ENCODE measurements around the gene APC.

APC gene

DNA sequence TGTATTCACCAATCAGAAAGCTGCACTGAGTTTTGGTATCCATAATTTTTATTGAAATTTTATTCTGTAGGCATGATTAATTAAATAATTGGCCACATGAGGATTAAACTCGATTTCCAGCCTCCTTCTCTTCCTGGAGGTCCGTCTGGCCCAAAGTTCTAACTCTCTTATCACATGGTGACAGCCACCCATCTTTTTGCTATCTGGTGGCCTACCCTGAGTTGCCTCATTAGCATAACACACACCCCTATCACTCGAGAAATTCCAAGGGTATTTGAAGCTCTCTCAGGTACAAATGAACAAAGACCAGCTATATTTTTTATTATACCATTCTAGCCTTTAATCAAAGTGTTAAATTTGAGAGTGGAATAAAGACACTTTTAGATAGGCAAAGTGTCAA, 57.7 kb downstream of the APC start:
- no peak for DNase-seq (ENCODE audit: insufficient read length)
- TF ChIP-seq TAF1 (IDR thresholded peaks at IDR 0.05; ENCODE audit: borderline replicate concordance, low read depth, low read length) (no peak), POLR2AphosphoS5 (IDR thresholded peaks at IDR 0.05; ENCODE audit: low read depth, low read length) (no peak), POLR2A (IDR thresholded peaks at IDR 0.05; ENCODE audit: low read depth, low read length) (no peak)
- FAIRE-seq: no peak

DNA sequence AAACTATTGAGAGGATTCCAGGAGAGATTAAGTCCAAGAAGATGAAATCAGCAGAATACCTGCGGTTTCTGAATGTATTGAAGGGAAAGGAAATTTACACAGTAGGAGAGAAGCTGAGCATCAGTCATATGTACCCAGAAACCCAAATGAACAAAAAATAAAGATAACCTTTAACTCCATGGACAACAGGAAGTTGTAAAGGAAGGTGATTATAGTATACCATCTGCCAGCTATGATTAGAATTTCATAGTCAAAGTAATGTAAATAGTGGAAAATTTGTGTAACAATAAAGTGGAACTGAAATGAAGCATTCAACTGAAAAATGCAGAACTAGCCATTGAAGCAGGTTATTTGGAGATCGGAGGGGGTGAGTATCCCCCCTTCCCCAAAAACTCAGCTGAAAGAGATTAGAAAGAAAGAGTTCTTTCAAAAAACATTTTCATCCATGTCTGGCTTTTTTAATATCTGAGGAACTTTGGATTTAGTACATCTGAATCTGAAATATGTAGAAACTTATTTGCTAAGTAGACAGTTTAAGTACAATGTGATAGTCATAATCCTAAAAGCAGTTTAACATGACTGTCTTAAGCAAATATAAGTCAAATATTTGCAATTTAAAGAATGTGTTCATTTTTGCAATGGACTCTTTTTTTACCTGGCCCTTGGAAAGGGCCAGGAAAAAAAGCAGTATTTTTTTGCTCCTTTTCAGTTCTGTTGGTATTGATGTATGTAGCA, 58.4 kb downstream of the APC start:
- TF ChIP-seq POLR2AphosphoS5 (IDR thresholded peaks at IDR 0.05; ENCODE audit: low read depth, low read length) (no peak), POLR2A (IDR thresholded peaks at IDR 0.05; ENCODE audit: low read depth, low read length) (no peak), TAF1 (IDR thresholded peaks at IDR 0.05; ENCODE audit: borderline replicate concordance, low read depth, low read length) (no peak)
- FAIRE-seq (peak; percentile 89), DNase-seq (ENCODE audit: insufficient read length) (no peak)

DNA sequence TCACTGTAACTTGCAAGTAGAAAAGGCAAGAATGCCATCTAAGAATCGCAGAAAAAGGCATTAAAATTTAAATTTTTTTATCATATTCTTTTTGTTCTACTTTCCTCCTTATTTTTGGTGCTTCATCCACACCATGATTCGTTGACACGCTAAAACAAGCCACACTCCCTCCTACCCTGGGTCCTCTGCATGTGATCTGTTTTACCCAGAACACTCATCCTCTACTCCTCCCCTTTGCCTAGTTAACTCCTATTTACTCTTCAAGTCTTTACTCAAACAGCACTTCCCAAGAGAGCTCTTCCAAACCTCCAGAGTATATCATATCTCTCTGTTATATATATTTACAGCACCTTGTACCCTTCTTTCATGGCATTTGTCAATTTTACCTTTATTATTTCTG, 62.0 kb downstream of the APC start:
- DNase-seq (ENCODE audit: insufficient read length) (no peak), FAIRE-seq (no peak)
- TF ChIP-seq POLR2AphosphoS5 (IDR thresholded peaks at IDR 0.05; ENCODE audit: low read depth, low read length) (no peak), POLR2A (IDR thresholded peaks at IDR 0.05; ENCODE audit: low read depth, low read length) (no peak), TAF1 (IDR thresholded peaks at IDR 0.05; ENCODE audit: borderline replicate concordance, low read depth, low read length) (no peak)

DNA sequence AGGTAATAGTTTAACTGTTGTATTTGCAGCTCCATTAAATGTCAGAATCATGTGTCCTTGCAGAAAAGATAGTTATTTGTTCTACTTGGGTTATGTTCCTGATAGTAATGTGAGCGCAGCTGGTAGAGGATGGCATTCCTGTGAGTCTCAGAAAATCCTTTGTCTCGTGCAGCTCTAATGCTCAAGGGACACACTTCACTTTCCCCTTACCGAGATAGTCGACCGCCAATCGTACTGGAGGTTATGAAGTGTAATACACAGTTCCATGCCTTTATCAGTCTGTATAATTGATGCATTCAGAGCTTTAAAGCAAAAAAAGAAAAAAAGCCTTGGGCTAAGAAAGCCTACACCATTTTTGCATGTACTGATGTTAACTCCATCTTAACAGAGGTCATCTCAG, 63.2 kb downstream of the APC start:
- DNase-seq (ENCODE audit: insufficient read length) (no peak), FAIRE-seq (no peak)
- TF ChIP-seq POLR2AphosphoS5 (IDR thresholded peaks at IDR 0.05; ENCODE audit: low read depth, low read length) (no peak), TAF1 (IDR thresholded peaks at IDR 0.05; ENCODE audit: borderline replicate concordance, low read depth, low read length) (no peak), POLR2A (IDR thresholded peaks at IDR 0.05; ENCODE audit: low read depth, low read length) (no peak)

DNA sequence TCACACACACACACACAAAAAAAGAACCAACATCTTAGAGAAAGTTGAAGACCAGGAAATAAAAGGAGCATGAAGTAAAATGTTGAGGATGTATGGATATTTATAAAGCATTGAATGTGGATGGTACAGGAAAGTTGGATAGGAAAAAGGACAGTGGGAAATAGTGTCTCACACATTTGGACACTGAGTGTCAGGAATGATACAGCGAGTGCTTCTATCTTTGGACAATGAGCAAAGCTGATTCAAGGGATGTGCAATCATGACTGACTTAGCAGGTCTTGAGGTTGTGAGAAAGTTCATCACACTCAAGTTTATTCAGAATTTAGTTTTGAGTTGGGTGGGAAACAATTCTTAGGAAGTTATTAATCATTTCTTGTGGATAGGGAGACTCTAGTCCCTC, 73.3 kb downstream of the APC start:
- TF ChIP-seq POLR2AphosphoS5 (IDR thresholded peaks at IDR 0.05; ENCODE audit: low read depth, low read length) (no peak), TAF1 (IDR thresholded peaks at IDR 0.05; ENCODE audit: borderline replicate concordance, low read depth, low read length) (no peak)
- no peak for FAIRE-seq

DNA sequence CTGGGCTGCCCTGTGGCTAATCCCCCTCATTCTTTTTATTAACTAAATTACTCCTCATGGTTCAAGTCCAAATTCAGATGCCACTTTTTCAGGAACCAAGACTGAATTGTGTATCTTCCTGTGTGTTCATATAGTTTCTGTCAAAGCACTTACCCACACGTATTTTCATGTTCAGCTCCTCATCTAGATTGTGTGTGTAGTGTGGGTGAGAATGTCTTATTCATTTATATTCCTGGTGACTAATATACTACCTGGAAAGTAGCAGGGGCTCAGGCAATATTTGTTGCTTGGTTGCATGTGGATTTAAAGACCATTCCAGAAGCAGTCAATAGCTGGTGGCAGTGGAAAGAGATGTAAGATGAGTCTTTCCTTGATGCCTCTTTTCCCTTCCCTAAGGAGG, 74.9 kb downstream of the APC start:
- FAIRE-seq (no peak), DNase-seq (ENCODE audit: insufficient read length) (no peak)
- TF ChIP-seq TAF1 (IDR thresholded peaks at IDR 0.05; ENCODE audit: borderline replicate concordance, low read depth, low read length) (no peak), POLR2A (IDR thresholded peaks at IDR 0.05; ENCODE audit: low read depth, low read length) (no peak), POLR2AphosphoS5 (IDR thresholded peaks at IDR 0.05; ENCODE audit: low read depth, low read length) (no peak)

More for the DNA sequence above, 73.3 kb downstream of the APC start:
- no peak for DNase-seq (ENCODE audit: insufficient read length)

DNA sequence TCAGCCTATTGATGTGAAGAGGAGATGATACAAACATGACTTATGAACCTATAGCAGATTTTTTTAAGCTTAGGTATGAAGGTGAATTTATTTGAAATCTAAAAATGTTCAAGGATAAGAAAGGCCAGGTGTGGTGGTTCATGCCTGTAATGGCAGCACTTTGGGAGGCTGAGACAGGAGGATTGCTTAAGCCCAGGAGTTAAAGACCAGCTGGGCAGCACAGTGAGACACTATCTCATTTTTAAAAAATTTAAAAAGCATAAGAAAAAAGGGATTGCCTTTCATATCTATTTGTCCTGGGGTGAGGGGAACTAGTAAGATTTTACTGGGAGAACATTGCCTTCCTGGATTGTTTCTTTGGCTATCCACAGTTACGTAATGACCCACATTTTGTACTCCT, 82.6 kb downstream of the APC start:
- FAIRE-seq (no peak), DNase-seq (ENCODE audit: insufficient read length) (no peak)
- TF ChIP-seq POLR2A (IDR thresholded peaks at IDR 0.05; ENCODE audit: low read depth, low read length) (no peak), POLR2AphosphoS5 (IDR thresholded peaks at IDR 0.05; ENCODE audit: low read depth, low read length) (no peak), TAF1 (IDR thresholded peaks at IDR 0.05; ENCODE audit: borderline replicate concordance, low read depth, low read length) (no peak)

DNA sequence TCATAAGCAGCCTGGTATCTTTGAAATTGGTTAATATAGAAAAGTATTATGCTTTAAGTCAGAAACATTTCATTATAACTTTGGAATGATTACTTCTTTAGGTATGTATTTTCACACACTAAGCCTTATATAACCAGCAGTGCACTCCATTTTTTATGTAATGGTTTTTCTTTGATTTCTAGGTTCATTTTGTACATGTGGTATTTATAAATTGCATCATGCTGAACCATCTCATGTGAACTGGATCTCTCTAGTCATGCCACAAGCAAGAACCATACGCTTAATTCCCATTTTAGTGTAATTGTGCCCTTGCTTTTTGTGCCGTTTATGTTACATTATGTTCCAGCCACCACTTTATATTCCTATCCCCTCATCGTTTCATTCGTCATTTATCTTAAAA, 84.8 kb downstream of the APC start:
- FAIRE-seq (no peak), DNase-seq (ENCODE audit: insufficient read length) (no peak)
- TF ChIP-seq TAF1 (IDR thresholded peaks at IDR 0.05; ENCODE audit: borderline replicate concordance, low read depth, low read length) (no peak), POLR2AphosphoS5 (IDR thresholded peaks at IDR 0.05; ENCODE audit: low read depth, low read length) (no peak), POLR2A (IDR thresholded peaks at IDR 0.05; ENCODE audit: low read depth, low read length) (no peak)

DNA sequence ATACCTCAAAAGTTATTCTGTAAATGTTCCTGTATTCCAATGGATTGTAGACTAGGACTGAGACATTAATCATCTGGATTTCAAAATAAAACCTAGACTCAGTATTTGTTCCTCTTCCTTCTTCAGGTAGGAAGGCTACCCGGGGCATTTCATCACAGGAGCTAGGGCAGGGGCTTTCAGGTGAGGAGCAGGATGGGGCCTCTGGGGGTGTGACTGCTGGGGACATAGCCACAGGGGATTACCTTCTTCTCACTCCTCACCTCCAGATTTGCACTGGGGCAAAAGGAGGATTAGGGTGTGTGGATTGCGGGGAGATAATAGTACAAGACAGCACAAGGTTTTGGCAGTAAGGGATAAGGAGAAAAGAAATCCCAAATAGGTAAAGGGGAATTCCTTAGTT, 85.5 kb downstream of the APC start:
- DNase-seq (ENCODE audit: insufficient read length) (no peak), FAIRE-seq (no peak)
- TF ChIP-seq POLR2A (IDR thresholded peaks at IDR 0.05; ENCODE audit: low read depth, low read length) (no peak), TAF1 (IDR thresholded peaks at IDR 0.05; ENCODE audit: borderline replicate concordance, low read depth, low read length) (no peak), POLR2AphosphoS5 (IDR thresholded peaks at IDR 0.05; ENCODE audit: low read depth, low read length) (no peak)

DNA sequence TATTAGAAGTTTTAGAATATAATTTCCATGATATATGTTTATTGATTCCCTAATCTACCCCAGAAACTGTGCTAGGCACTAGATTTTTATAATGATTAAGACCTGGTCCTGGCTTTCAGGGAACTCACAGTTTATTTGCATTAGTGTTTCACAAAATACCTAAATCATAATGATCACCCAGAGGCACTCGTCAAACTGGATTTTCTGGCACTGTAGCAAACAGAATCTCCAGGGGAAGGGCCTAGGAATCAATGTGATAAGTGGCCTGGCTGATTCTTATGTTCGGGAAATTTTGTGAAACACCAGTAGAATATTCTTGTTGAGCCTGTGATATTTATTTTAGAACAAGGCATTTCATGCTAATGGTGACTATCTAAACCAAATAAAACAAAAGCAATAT, 86.0 kb downstream of the APC start:
- DNase-seq (ENCODE audit: insufficient read length) (no peak), FAIRE-seq (no peak)

DNA sequence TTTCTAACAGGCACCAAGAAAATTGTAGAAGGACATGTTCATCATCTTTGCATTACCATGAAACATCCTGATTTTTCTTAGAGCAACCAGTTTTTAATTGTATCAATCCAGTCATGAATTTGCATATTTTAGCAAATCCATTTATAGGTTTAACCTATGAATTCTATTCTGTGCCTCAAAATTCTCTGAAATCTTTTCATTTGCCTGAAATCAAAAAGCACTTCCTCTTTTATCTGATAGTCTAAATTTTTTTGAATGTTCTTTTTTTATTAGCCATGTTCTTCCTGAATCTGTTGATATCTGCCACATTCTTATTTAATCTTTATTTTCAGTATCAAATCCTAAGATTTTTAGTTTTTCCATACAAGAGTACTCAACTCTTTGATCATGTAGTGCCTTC, 86.5 kb downstream of the APC start:
- no peak for TF ChIP-seq POLR2AphosphoS5 (IDR thresholded peaks at IDR 0.05; ENCODE audit: low read depth, low read length)
- TF ChIP-seq TAF1 (IDR thresholded peaks at IDR 0.05; ENCODE audit: borderline replicate concordance, low read depth, low read length): no peak
- no peak for TF ChIP-seq POLR2A (IDR thresholded peaks at IDR 0.05; ENCODE audit: low read depth, low read length)
- DNase-seq (ENCODE audit: insufficient read length) (no peak), FAIRE-seq (no peak)

More for the DNA sequence above, 86.0 kb downstream of the APC start:
- no peak for TF ChIP-seq POLR2AphosphoS5 (IDR thresholded peaks at IDR 0.05; ENCODE audit: low read depth, low read length)
- TF ChIP-seq TAF1 (IDR thresholded peaks at IDR 0.05; ENCODE audit: borderline replicate concordance, low read depth, low read length): no peak
- no peak for TF ChIP-seq POLR2A (IDR thresholded peaks at IDR 0.05; ENCODE audit: low read depth, low read length)

DNA sequence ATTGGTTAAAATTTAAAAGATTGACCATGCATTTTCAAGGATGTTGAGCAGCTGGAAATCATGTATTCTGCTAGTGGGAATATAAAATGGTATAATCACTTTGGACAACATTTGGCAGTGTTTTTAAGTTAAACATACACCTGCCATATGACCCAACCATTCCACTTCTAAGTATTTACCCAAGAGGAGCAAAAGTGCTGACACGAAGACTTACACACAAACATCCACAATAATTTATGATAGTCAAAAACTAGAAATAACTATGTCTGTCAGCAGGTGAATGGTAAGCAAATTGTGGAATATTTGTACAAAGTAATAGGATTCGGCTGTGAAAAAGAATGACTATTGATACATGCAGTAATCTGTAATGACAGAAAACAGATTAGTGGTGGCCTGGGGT, 92.7 kb downstream of the APC start:
- no peak for FAIRE-seq

More for the DNA sequence above, 92.7 kb downstream of the APC start:
- TF ChIP-seq POLR2AphosphoS5 (IDR thresholded peaks at IDR 0.05; ENCODE audit: low read depth, low read length): no peak
- TF ChIP-seq TAF1 (IDR thresholded peaks at IDR 0.05; ENCODE audit: borderline replicate concordance, low read depth, low read length): no peak
- TF ChIP-seq POLR2A (IDR thresholded peaks at IDR 0.05; ENCODE audit: low read depth, low read length): no peak
- no peak for DNase-seq (ENCODE audit: insufficient read length)
